Measurements from ENCODE around the gene UNC79.
"Not testable (repeated sequence)": the region's sequence is repeated elsewhere in the genome, so short reads cannot be mapped to it uniquely, and the experiment has no call there.

The UNC79 gene

GRCh38 chr14:93520053-93520607, 89.4 kb downstream of the UNC79 start:
- H4K20me1 ChIP-seq (ENCODE audit: insufficient read depth, low read length) = no peaks in the 10 kb centered on the region
- H3K9ac ChIP-seq (ENCODE audit: low read length) = no peak overlapping the region
- TF ChIP-seq EZH2 (optimal IDR thresholded peaks at IDR 0.05; ENCODE audit: low read depth, low read length) = no peak
- no peak for TF ChIP-seq EZH2phosphoT487 (IDR thresholded peaks at IDR 0.05; ENCODE audit: low read length)
- TF ChIP-seq, protein P1, sequence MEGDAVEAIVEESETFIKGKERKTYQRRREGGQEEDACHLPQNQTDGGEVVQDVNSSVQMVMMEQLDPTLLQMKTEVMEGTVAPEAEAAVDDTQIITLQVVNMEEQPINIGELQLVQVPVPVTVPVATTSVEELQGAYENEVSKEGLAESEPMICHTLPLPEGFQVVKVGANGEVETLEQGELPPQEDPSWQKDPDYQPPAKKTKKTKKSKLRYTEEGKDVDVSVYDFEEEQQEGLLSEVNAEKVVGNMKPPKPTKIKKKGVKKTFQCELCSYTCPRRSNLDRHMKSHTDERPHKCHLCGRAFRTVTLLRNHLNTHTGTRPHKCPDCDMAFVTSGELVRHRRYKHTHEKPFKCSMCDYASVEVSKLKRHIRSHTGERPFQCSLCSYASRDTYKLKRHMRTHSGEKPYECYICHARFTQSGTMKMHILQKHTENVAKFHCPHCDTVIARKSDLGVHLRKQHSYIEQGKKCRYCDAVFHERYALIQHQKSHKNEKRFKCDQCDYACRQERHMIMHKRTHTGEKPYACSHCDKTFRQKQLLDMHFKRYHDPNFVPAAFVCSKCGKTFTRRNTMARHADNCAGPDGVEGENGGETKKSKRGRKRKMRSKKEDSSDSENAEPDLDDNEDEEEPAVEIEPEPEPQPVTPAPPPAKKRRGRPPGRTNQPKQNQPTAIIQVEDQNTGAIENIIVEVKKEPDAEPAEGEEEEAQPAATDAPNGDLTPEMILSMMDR (IDR thresholded peaks at IDR 0.05; ENCODE audit: low read length) = no peak
- no peaks in the 10 kb centered on the region for H3K36me3 ChIP-seq (replicated peaks; ENCODE audit: insufficient read depth, low read length)
- no peak overlapping the region for H3K4me2 ChIP-seq (ENCODE audit: low read depth, low read length)
- no peaks in the 10 kb centered on the region for H3K9me3 ChIP-seq (replicated peaks; ENCODE audit: insufficient read depth, low read length)
- no peaks in the 10 kb centered on the region for H3K4me1 ChIP-seq (ENCODE audit: low read length)
- no peak overlapping the region for H2AFZ ChIP-seq (ENCODE audit: low read length)
- H3K79me2 ChIP-seq (ENCODE audit: low read length) = no peaks in the 10 kb centered on the region
- H3F3A ChIP-seq (ENCODE audit: insufficient read depth, low read length) = no peaks in the 10 kb centered on the region
- no peak for DNase-seq
- no peaks in the 10 kb centered on the region for H3K9me2 ChIP-seq (replicated peaks; ENCODE audit: insufficient read depth, low read length)
- H3K27ac ChIP-seq (ENCODE audit: low read length) = no peak overlapping the region
- no peak overlapping the region for H3K4me3 ChIP-seq (ENCODE audit: low read length)
- no peaks in the 10 kb centered on the region for H3K27me3 ChIP-seq (replicated peaks; ENCODE audit: insufficient read depth, low read length)

DNA sequence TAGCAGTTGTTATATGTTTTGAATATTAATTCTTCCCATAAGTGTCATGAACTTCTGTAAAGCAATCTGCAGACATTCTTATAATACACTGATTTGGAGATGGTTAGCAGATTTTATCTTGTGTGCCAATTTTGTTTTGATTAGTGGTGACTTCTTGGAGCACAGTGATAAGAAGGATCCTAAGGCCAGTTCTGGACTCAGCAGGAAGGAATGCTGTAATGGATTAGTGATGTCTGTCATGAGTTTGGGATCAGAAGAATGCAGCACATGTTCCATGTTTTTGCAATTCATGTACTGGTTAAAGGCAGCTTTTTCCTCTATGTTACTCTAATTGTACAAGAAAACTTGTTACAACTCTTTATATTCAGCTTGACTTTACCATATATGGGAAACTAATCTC, 91.5 kb downstream of the UNC79 start:
- no peak for DNase-seq
- Histone ChIP-seq H3K4me3 (ENCODE audit: low read length) (no peak overlapping the region), H3F3A (ENCODE audit: insufficient read depth, low read length) (no peaks in the 10 kb centered on the region), H3K9me2 (replicated peaks; ENCODE audit: insufficient read depth, low read length) (no peaks in the 10 kb centered on the region), H3K27ac (ENCODE audit: low read length) (no peak overlapping the region), H3K4me2 (ENCODE audit: low read depth, low read length) (no peak overlapping the region), H3K36me3 (replicated peaks; ENCODE audit: insufficient read depth, low read length) (no peaks in the 10 kb centered on the region), H4K20me1 (ENCODE audit: insufficient read depth, low read length) (no peaks in the 10 kb centered on the region), H3K27me3 (replicated peaks; ENCODE audit: insufficient read depth, low read length) (no peaks in the 10 kb centered on the region), H3K4me1 (ENCODE audit: low read length) (no peaks in the 10 kb centered on the region), H3K9me3 (replicated peaks; ENCODE audit: insufficient read depth, low read length) (no peaks in the 10 kb centered on the region), H3K9ac (ENCODE audit: low read length) (no peak overlapping the region), H2AFZ (ENCODE audit: low read length) (no peak overlapping the region), H3K79me2 (ENCODE audit: low read length) (no peaks in the 10 kb centered on the region)
- TF ChIP-seq EZH2phosphoT487 (IDR thresholded peaks at IDR 0.05; ENCODE audit: low read length) (no peak), EZH2 (optimal IDR thresholded peaks at IDR 0.05; ENCODE audit: low read depth, low read length) (no peak)
- TF ChIP-seq, protein P1 (IDR thresholded peaks at IDR 0.05; ENCODE audit: low read length) = no peak

GRCh38 chr14:93525216-93525615, 94.5 kb downstream of the UNC79 start:
- not testable (repeated sequence) for H4K20me1 ChIP-seq (ENCODE audit: insufficient read depth, low read length); H3K4me2 ChIP-seq (ENCODE audit: low read depth, low read length); H3K36me3 ChIP-seq (replicated peaks; ENCODE audit: insufficient read depth, low read length); H3K9ac ChIP-seq (ENCODE audit: low read length); H2AFZ ChIP-seq (ENCODE audit: low read length); H3K79me2 ChIP-seq (ENCODE audit: low read length); H3K4me1 ChIP-seq (ENCODE audit: low read length); H3K27me3 ChIP-seq (replicated peaks; ENCODE audit: insufficient read depth, low read length); H3K4me3 ChIP-seq (ENCODE audit: low read length); DNase-seq; H3F3A ChIP-seq (ENCODE audit: insufficient read depth, low read length); H3K9me2 ChIP-seq (replicated peaks; ENCODE audit: insufficient read depth, low read length); H3K9me3 ChIP-seq (replicated peaks; ENCODE audit: insufficient read depth, low read length); H3K27ac ChIP-seq (ENCODE audit: low read length)

DNA sequence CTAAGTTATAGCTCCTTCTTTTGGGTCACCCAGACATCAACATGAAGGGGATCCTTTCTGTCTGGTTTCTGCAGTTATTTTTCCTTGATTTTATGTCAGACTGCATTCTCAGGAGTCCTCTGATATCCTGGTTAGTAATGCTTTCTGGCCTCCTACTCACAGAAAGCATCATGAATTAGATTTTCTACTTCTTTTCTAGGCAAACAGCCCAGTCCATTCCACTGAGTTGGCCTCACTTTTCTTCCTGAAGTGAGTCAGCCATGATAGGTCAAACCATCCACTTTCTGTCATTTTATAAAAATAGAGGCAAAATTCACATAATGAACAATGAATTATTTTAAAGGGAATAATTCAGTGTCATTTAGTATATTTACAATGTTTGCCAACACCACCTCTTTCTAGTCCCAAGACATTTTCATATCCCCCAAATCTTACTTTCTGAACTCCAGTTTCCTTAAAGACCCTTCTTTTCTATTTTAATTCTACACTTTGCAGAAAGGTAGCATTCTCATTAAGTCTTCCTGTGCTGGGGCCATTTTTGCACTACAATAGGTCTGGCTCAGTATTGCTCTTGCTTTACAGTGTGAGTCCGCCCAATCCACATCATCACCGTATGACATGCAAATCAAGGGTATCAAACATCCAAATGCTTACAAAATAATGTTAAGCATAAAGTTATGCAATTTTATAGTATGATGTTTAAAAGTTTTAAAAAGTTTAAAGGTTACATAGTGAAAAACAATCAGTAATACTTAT, 95.1 kb downstream of the UNC79 start:
- no peaks in the 10 kb centered on the region for H3K4me1 ChIP-seq (ENCODE audit: low read length)
- H3F3A ChIP-seq (ENCODE audit: insufficient read depth, low read length) = no peaks in the 10 kb centered on the region
- H3K4me3 ChIP-seq (ENCODE audit: low read length) = no peak overlapping the region
- no peak overlapping the region for H3K4me2 ChIP-seq (ENCODE audit: low read depth, low read length)
- no peaks in the 10 kb centered on the region for H3K79me2 ChIP-seq (ENCODE audit: low read length)
- no peak overlapping the region for H3K27ac ChIP-seq (ENCODE audit: low read length)
- no peak overlapping the region for H3K9ac ChIP-seq (ENCODE audit: low read length)
- TF ChIP-seq, protein P1 (IDR thresholded peaks at IDR 0.05; ENCODE audit: low read length) = no peak
- TF ChIP-seq EZH2 (optimal IDR thresholded peaks at IDR 0.05; ENCODE audit: low read depth, low read length) = no peak
- DNase-seq = no peak
- no peaks in the 10 kb centered on the region for H3K9me3 ChIP-seq (replicated peaks; ENCODE audit: insufficient read depth, low read length)
- H3K9me2 ChIP-seq (replicated peaks; ENCODE audit: insufficient read depth, low read length) = no peaks in the 10 kb centered on the region
- H3K36me3 ChIP-seq (replicated peaks; ENCODE audit: insufficient read depth, low read length) = no peaks in the 10 kb centered on the region
- no peaks in the 10 kb centered on the region for H3K27me3 ChIP-seq (replicated peaks; ENCODE audit: insufficient read depth, low read length)
- no peaks in the 10 kb centered on the region for H4K20me1 ChIP-seq (ENCODE audit: insufficient read depth, low read length)
- H2AFZ ChIP-seq (ENCODE audit: low read length) = no peak overlapping the region
